CD4-positive, alpha-beta T cell treated with Interleukin-15 for 4 hours (primary cell): ENCODE data around the gene SPIN1.

Experiments used
- DNase-seq: peaks from one replicate; pipeline ENCODE4 v3.0.0-alpha.2; 2020; ENCODE audit warnings: low spot score

Gene SPIN1

GRCh38 chr9:88388886-88389605 lies 802 bp downstream of the SPIN1 start:
- peak; percentile 28 for DNase-seq

- DNase-seq, result no peak
Measured at GRCh38 chr9:88390371-88390990, 2.2 kb downstream of the SPIN1 start.

GRCh38 chr9:88391236-88391635 lies 3.0 kb downstream of the SPIN1 start:
- DNase-seq, result no peak

- DNase-seq, result no peak
Measured at GRCh38 chr9:88391921-88392320, 3.7 kb downstream of the SPIN1 start.

GRCh38 chr9:88392549-88392948 lies 4.3 kb downstream of the SPIN1 start:
- no peak for DNase-seq

GRCh38 chr9:88396836-88397577 lies 8.8 kb downstream of the SPIN1 start:
- DNase-seq, result no peak

GRCh38 chr9:88398016-88398415 lies 9.8 kb downstream of the SPIN1 start:
- DNase-seq, result no peak

- DNase-seq, result no peak
Measured at GRCh38 chr9:88399966-88400365, 11.7 kb downstream of the SPIN1 start.

GRCh38 chr9:88403340-88403739 lies 15.1 kb downstream of the SPIN1 start:
- DNase-seq, result no peak

GRCh38 chr9:88406051-88406450 lies 17.8 kb downstream of the SPIN1 start:
- no peak for DNase-seq

- DNase-seq, result no peak
Measured at GRCh38 chr9:88411471-88411870, 23.2 kb downstream of the SPIN1 start.

GRCh38 chr9:88414298-88414697 lies 26.1 kb downstream of the SPIN1 start:
- no peak for DNase-seq

- DNase-seq, result no peak
Measured at GRCh38 chr9:88418025-88418424, 29.8 kb downstream of the SPIN1 start.

GRCh38 chr9:88418715-88419540 lies 30.7 kb downstream of the SPIN1 start:
- peak; percentile 4 for DNase-seq

GRCh38 chr9:88420227-88420626 lies 32.0 kb downstream of the SPIN1 start:
- no peak for DNase-seq

GRCh38 chr9:88421348-88421747 lies 33.1 kb downstream of the SPIN1 start:
- no peak for DNase-seq

GRCh38 chr9:88425538-88425950 lies 37.3 kb downstream of the SPIN1 start:
- no peak for DNase-seq

- no peak for DNase-seq
Measured at GRCh38 chr9:88426651-88427050, 38.4 kb downstream of the SPIN1 start.

- DNase-seq, result no peak
Measured at GRCh38 chr9:88429595-88430430, 41.6 kb downstream of the SPIN1 start.

- peak; percentile 31 for DNase-seq
Measured at GRCh38 chr9:88433583-88434255, 45.5 kb downstream of the SPIN1 start.

- no peak for DNase-seq
Measured at GRCh38 chr9:88435336-88435735, 47.1 kb downstream of the SPIN1 start.
